Measurements from ENCODE around the gene GAB1. TPM values are rescaled to one million over a fixed set of nuclear protein-coding genes. Genes with fewer than 3 reads are reported as not detected.

Gene GAB1
- total RNA-seq, 1 experiment from 2014 or later: 46.9 TPM

GRCh38 chr4:143377611-143378099 lies 41.0 kb downstream of the GAB1 start:
- no peak for DNase-seq
- no peak overlapping the region for H3K27ac Mint-ChIP-seq (ENCODE audit: unreplicated experiment)
- no peak for TF ChIP-seq CTCF (IDR thresholded peaks at IDR 0.05; ENCODE audit: insufficient read depth in 1 of 2, low read depth in 1 of 2, low read length in 1 of 2, severe bottlenecking in 1 of 2, unreplicated experiment in 1 of 2)
- Histone ChIP-seq H3K4me3 (ENCODE audit: low read depth, low read length) (no peak overlapping the region), H3K27me3 (replicated peaks; ENCODE audit: control insufficient read depth, insufficient read depth, low read length) (no peaks in the 10 kb centered on the region), H3K4me1 (peaks cover 48% of the 10 kb centered on the region), H3K36me3 (ENCODE audit: control insufficient read depth, insufficient read depth, low read length) (no peaks in the 10 kb centered on the region), H3K9me3 (no peaks in the 10 kb centered on the region)
- no peaks in the 10 kb centered on the region for H3K27me3 Mint-ChIP-seq (ENCODE audit: insufficient read depth, unreplicated experiment)
- no TSS peak for BruUV-seq (replicated peaks)
- H3K4me3 Mint-ChIP-seq (ENCODE audit: unreplicated experiment): no peak overlapping the region
- H3K4me1 Mint-ChIP-seq (ENCODE audit: low read depth, unreplicated experiment): peaks cover 50% of the 10 kb centered on the region
- no peaks in the 10 kb centered on the region for H3K36me3 Mint-ChIP-seq (ENCODE audit: insufficient read depth, unreplicated experiment)
- intact Hi-C loops (cut with micrococcal nuclease; ENCODE audit: unreplicated experiment): no loop called here
- no peaks in the 10 kb centered on the region for H3K9me3 Mint-ChIP-seq (ENCODE audit: unreplicated experiment)
- CTCF ChIA-PET: no interaction called here
- POLR2A ChIA-PET: no interaction called here

GRCh38 chr4:143380629-143381028 lies 44.0 kb downstream of the GAB1 start:
- no peak for TF ChIP-seq CTCF (IDR thresholded peaks at IDR 0.05; ENCODE audit: insufficient read depth in 1 of 2, low read depth in 1 of 2, low read length in 1 of 2, severe bottlenecking in 1 of 2, unreplicated experiment in 1 of 2)
- H3K36me3 ChIP-seq (ENCODE audit: control insufficient read depth, insufficient read depth, low read length): no peaks in the 10 kb centered on the region
- H3K4me1 ChIP-seq: peaks cover 27% of the 10 kb centered on the region
- CTCF ChIA-PET: no interaction called here
- no peak overlapping the region for H3K4me3 ChIP-seq (ENCODE audit: low read depth, low read length)
- Mint-ChIP-seq H3K27ac (ENCODE audit: unreplicated experiment) (no peak overlapping the region), H3K9me3 (ENCODE audit: unreplicated experiment) (no peaks in the 10 kb centered on the region), H3K27me3 (ENCODE audit: insufficient read depth, unreplicated experiment) (no peaks in the 10 kb centered on the region), H3K4me1 (ENCODE audit: low read depth, unreplicated experiment) (peaks cover 33% of the 10 kb centered on the region), H3K36me3 (ENCODE audit: insufficient read depth, unreplicated experiment) (no peaks in the 10 kb centered on the region), H3K4me3 (ENCODE audit: unreplicated experiment) (no peak overlapping the region)
- DNase-seq: no peak
- POLR2A ChIA-PET: no interaction called here
- intact Hi-C loops (cut with micrococcal nuclease; ENCODE audit: unreplicated experiment): no loop called here
- H3K9me3 ChIP-seq: no peaks in the 10 kb centered on the region
- no TSS peak for BruUV-seq (replicated peaks)
- no peaks in the 10 kb centered on the region for H3K27me3 ChIP-seq (replicated peaks; ENCODE audit: control insufficient read depth, insufficient read depth, low read length)

DNA sequence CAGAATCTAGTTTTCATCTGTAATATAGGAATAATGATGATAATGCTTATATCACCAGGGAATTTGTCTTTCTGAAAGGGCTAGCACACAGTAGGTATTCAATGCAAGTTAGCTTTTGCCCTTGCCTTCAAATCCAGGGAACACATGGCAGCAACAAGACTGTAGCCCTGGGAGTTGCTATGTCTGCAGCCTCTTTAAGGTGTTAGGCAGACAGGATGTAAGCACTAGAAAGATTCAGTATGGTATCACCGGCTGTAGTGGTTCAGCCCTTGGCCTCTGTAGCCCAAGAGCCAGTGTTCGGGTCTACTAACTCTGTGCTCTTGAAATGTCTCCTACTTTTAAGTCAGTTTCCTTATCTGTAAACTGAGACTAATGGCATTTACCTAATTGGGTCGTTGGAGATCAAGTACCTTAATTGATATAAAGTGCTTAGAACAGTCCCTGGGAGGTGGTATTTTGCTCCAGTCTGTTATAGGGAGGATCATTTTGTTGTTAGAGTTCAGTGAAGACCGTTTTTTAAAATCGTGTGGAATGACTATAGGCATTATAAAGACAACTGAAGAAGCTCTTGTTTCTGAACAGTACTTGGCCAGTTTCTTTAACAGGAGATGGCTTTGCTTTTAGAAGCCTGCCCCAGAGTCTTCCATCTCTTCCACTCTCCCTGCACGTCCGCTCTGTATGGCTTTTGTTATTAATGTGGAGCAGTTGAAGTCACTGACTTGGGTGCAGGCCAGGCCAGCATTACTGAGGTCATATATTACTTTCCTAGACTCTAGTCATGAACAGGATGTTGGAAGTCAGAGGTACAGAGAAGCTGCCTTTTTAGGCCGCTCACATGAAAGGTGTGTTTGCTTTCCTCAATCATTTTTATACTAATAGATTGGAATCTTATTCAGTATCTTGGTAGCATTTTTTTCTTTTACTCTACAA lies 44.8 kb downstream of the GAB1 start:
- Mint-ChIP-seq H3K27me3 (ENCODE audit: insufficient read depth, unreplicated experiment) (no peaks in the 10 kb centered on the region), H3K9me3 (ENCODE audit: unreplicated experiment) (no peaks in the 10 kb centered on the region), H3K4me3 (ENCODE audit: unreplicated experiment) (no peak overlapping the region), H3K27ac (ENCODE audit: unreplicated experiment) (peak overlapping the region; percentile 53), H3K4me1 (ENCODE audit: low read depth, unreplicated experiment) (peaks cover 25% of the 10 kb centered on the region), H3K36me3 (ENCODE audit: insufficient read depth, unreplicated experiment) (no peaks in the 10 kb centered on the region)
- intact Hi-C loops (cut with micrococcal nuclease; ENCODE audit: unreplicated experiment): no loop called here
- POLR2A ChIA-PET: no interaction called here
- H3K27me3 ChIP-seq (replicated peaks; ENCODE audit: control insufficient read depth, insufficient read depth, low read length): no peaks in the 10 kb centered on the region
- H3K36me3 ChIP-seq (ENCODE audit: control insufficient read depth, insufficient read depth, low read length): no peaks in the 10 kb centered on the region
- CTCF ChIA-PET: no interaction called here
- no peaks in the 10 kb centered on the region for H3K9me3 ChIP-seq
- BruUV-seq (replicated peaks): no TSS peak
- TF ChIP-seq CTCF (IDR thresholded peaks at IDR 0.05; ENCODE audit: insufficient read depth in 1 of 2, low read depth in 1 of 2, low read length in 1 of 2, severe bottlenecking in 1 of 2, unreplicated experiment in 1 of 2): no peak
- no peak for DNase-seq
- H3K4me1 ChIP-seq: peaks cover 30% of the 10 kb centered on the region
- H3K4me3 ChIP-seq (ENCODE audit: low read depth, low read length): no peak overlapping the region
